ENCODE data around the gene P2RY8.
"Not testable (repeated sequence)": the region's sequence is repeated elsewhere in the genome, so short reads cannot be mapped to it uniquely, and the experiment has no call there.

The P2RY8 gene

DNA sequence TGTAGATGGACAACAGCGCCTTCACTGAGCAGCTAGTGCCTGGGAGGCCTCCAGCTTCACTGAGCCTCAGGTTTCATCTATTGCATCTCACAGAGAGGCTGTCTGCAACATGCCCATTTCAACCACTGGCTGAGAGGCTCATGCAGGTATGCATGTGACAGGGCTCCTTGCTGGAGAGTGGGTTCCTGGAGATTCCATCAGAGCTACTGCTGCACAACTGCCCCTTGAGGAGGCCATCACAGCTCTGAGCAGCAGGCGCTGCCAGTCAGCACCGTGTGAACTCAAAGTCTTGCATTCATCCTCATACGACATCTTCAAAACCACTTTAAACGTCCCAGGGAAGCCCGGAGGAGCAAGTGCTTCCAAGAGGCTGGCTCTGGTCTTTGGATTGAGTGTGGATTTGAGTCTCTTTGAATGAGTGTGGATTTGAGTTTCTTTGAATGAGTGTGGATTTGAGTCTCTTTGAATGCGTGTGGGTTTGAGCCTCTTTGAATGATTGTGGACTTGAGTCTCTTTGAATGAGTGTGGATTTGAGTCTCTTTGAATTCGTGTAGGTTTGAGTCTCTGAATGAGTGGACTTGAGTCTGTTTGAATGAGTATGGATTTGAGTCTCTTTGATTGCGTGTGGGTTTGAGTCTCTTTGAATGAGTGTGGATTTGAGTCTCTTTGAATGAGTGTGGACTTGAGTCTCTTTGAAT is 8.7 kb downstream of the P2RY8 start:
- Histone ChIP-seq H3K36me3 (ENCODE audit: control insufficient read depth, insufficient read depth, low read length) (no peaks in the 10 kb centered on the region), H3K27me3 (ENCODE audit: control insufficient read depth, insufficient read depth, low read length) (peaks cover 23% of the 10 kb centered on the region), H3K9ac (ENCODE audit: low read length) (no peak overlapping the region), H3K4me1 (ENCODE audit: control insufficient read depth, insufficient read depth, low read length) (no peaks in the 10 kb centered on the region), H3K27ac (ENCODE audit: low read depth, low read length) (no peak overlapping the region), H3K9me3 (ENCODE audit: control insufficient read depth, insufficient read depth, low read depth, low read length) (no peaks in the 10 kb centered on the region), H3K4me3 (ENCODE audit: low read depth, low read length) (no peak overlapping the region)

DNA sequence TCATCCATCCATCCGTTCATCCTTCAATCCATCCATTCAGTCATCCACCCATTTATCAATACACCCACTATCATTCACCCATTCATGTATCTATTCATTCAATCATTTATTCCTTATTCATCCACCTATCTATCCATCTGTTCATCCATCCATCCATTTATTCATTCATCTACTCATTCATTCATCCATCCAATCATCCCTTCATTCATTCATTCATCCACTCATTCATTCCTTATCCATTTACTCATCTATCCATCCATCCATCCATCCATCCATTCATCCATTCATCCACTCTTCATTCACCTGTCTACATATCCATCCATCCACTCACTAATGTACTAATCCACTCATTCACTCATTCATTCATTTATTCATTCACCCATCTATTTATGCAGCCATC is 9.5 kb downstream of the P2RY8 start:
- Histone ChIP-seq H3K27ac (ENCODE audit: low read depth, low read length) (no peak overlapping the region), H3K9me3 (ENCODE audit: control insufficient read depth, insufficient read depth, low read depth, low read length) (no peaks in the 10 kb centered on the region), H3K9ac (ENCODE audit: low read length) (no peak overlapping the region), H3K4me3 (ENCODE audit: low read depth, low read length) (no peak overlapping the region), H3K4me1 (ENCODE audit: control insufficient read depth, insufficient read depth, low read length) (no peaks in the 10 kb centered on the region), H3K36me3 (ENCODE audit: control insufficient read depth, insufficient read depth, low read length) (no peaks in the 10 kb centered on the region), H3K27me3 (ENCODE audit: control insufficient read depth, insufficient read depth, low read length) (peaks cover 23% of the 10 kb centered on the region)

DNA sequence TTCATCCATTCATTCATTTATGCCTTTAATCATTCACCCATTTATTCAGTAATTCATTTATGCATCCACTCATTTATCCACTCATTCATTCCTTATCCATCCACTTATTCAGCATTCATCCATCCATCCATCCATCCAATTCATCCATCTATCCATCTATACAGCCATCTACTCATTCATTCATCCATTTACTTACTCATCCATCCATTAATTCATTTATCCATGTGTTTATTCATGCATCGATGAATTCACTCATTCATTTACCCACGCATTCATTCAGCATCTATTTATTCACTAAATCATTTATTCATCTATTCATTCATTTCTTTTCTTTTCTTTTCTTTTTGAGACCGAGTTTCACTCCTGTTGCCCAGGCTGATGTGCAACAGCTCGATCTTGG is 10.4 kb downstream of the P2RY8 start:
- Histone ChIP-seq H3K27me3 (ENCODE audit: control insufficient read depth, insufficient read depth, low read length) (peaks cover 21% of the 10 kb centered on the region), H3K9ac (ENCODE audit: low read length) (no peak overlapping the region), H3K27ac (ENCODE audit: low read depth, low read length) (no peak overlapping the region), H3K9me3 (ENCODE audit: control insufficient read depth, insufficient read depth, low read depth, low read length) (no peaks in the 10 kb centered on the region), H3K4me3 (ENCODE audit: low read depth, low read length) (no peak overlapping the region), H3K36me3 (ENCODE audit: control insufficient read depth, insufficient read depth, low read length) (no peaks in the 10 kb centered on the region), H3K4me1 (ENCODE audit: control insufficient read depth, insufficient read depth, low read length) (no peaks in the 10 kb centered on the region)

DNA sequence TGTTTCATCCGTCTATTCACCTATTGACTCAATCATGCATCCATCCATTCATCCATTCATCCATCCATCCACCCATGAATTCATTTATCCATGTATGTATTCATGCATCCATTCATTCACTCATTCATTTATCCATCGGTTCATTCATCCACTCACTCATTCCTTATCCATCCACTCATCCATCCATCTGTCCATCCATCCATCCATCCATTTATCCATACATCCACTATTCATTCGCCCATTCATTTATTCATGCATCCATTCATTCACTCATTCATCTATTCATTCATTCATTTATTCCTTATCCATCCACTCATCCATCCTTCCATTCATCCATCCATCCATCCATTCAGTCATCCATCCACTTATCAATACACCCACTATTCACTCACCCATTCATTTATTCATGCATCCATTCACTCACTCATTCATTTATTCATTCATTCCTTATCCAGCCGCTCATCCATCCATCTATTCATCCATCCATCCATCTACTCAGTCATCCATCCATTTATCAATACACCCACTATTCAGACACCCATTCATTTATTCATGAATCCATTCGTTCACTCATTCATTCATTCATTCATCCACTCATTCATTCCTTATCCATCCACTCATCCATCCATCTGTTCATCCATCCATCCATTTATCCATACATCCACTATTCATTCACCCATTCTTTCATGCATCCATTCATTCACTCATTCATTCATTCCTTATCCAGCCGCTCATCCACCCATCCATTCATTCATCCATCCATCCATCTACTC is 11.2 kb downstream of the P2RY8 start:
- Histone ChIP-seq H3K36me3 (ENCODE audit: control insufficient read depth, insufficient read depth, low read length) (no peaks in the 10 kb centered on the region), H3K4me3 (ENCODE audit: low read depth, low read length) (no peak overlapping the region), H3K27ac (ENCODE audit: low read depth, low read length) (no peak overlapping the region), H3K9ac (ENCODE audit: low read length) (no peak overlapping the region), H3K27me3 (ENCODE audit: control insufficient read depth, insufficient read depth, low read length) (peaks cover 17% of the 10 kb centered on the region), H3K9me3 (ENCODE audit: control insufficient read depth, insufficient read depth, low read depth, low read length) (no peaks in the 10 kb centered on the region), H3K4me1 (ENCODE audit: control insufficient read depth, insufficient read depth, low read length) (peaks cover 4% of the 10 kb centered on the region; the same call in 1 of the 2 replicates)

DNA sequence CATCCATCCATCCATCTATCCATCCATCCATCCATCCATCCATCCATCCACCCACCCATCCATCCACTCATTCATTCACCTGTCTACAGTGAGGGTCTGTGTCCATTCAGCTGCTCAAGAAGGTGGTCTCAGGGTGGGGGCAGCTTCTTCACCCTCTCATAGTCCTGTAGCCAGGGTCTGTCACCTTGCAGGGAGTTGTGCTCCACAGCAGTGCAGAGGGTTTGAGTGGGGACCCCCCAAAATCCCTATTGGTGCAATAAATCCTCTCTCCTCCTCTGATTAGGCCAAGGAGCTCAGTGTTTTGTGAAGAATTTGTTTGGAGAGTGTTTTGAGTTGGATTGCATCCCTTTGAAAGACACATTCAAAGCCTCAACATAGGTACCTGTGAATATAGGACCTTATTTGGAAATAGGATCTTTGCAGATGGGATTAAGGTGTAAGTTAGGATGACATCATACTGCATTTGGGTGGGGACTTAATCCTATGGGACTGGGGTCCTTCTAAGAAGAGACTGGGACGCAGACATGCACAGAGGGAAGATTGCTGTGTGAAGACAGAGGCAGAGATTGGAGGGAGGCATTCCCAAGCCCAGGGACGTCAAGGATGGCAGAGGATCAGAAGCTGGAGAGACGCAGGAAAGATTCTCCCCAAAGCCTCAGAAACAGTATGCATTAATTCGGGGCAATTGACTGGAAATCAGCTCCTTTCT is 12.0 kb downstream of the P2RY8 start:
- Histone ChIP-seq H3K4me3 (ENCODE audit: low read depth, low read length) (no peak overlapping the region), H3K4me1 (ENCODE audit: control insufficient read depth, insufficient read depth, low read length) (peaks cover 4% of the 10 kb centered on the region; the same call in 1 of the 2 replicates), H3K36me3 (ENCODE audit: control insufficient read depth, insufficient read depth, low read length) (no peaks in the 10 kb centered on the region), H3K27ac (ENCODE audit: low read depth, low read length) (no peak overlapping the region), H3K27me3 (ENCODE audit: control insufficient read depth, insufficient read depth, low read length) (peaks cover 17% of the 10 kb centered on the region), H3K9ac (ENCODE audit: low read length) (no peak overlapping the region), H3K9me3 (ENCODE audit: control insufficient read depth, insufficient read depth, low read depth, low read length) (no peaks in the 10 kb centered on the region)

DNA sequence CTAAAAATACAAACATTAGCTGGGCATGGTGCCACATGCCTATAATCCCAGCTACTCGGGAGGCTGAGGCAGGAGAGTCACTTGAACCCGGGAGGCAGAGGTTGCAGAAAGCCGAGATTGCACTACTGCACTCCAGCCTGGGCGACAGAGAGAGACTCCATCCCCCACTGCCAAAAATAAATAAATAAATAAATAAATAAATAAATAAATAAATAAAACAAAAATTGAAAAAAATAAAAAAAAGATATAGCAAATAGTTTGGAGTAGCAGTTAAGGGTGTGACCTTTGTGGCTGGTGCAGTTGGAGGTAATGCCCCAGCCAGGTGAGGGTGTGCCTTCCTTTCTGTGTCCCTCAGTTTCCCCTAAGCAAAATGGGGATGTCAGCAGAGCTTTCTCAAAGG is 14.1 kb downstream of the P2RY8 start:
- H3K36me3 ChIP-seq (ENCODE audit: control insufficient read depth, insufficient read depth, low read length); H3K27ac ChIP-seq (ENCODE audit: low read depth, low read length); H3K9ac ChIP-seq (ENCODE audit: low read length); H3K9me3 ChIP-seq (ENCODE audit: control insufficient read depth, insufficient read depth, low read depth, low read length); H3K4me3 ChIP-seq (ENCODE audit: low read depth, low read length); H3K4me1 ChIP-seq (ENCODE audit: control insufficient read depth, insufficient read depth, low read length); H3K27me3 ChIP-seq (ENCODE audit: control insufficient read depth, insufficient read depth, low read length): not testable (repeated sequence)

DNA sequence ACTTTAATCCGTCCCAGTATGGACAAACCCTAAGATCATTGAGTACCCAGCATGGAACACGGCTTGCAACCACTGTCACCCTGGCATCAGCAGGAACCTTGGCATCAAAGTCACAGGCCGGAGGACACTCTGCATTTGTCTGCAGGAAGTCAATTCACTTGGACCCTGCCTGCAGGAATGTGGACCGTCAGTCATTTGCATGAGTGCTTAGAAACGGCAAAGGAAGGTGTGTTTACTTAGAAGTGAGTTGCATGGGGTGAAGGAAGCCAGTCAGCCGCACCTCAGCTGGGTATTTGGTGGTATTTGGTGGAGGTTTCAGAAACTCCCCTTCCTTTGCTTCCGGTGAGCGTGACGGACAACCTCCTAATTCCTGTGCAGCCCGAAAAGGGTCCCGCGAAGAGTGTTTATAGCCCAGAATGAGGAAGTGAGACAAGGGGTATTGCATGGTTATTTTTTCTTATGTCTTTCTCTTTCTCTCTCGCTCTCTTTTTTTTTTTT is 15.5 kb downstream of the P2RY8 start:
- Histone ChIP-seq H3K36me3 (ENCODE audit: control insufficient read depth, insufficient read depth, low read length) (no peaks in the 10 kb centered on the region), H3K4me3 (ENCODE audit: low read depth, low read length) (no peak overlapping the region), H3K9ac (ENCODE audit: low read length) (no peak overlapping the region), H3K27ac (ENCODE audit: low read depth, low read length) (no peak overlapping the region), H3K27me3 (ENCODE audit: control insufficient read depth, insufficient read depth, low read length) (no peaks in the 10 kb centered on the region), H3K4me1 (ENCODE audit: control insufficient read depth, insufficient read depth, low read length) (peaks cover 4% of the 10 kb centered on the region; the same call in 1 of the 2 replicates), H3K9me3 (ENCODE audit: control insufficient read depth, insufficient read depth, low read depth, low read length) (no peaks in the 10 kb centered on the region)

DNA sequence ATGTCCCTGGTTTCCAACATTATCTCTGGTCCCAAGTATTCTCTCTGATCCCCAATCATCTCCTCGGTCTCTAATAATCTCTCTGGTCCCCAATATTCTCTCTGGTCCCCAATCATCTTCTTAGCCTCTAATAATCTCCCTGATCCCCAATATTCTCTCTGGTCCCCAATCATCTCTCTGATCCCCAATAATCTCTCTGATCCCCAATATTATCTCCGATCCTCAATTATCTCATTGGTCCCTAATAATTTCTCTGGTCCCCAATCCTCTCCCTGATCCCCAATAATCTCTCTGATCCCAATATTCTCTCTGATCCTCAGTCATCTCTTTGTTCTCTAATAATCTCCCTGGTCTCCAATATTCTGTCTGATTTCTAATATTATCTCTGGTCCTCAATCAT is 16.6 kb downstream of the P2RY8 start:
- Histone ChIP-seq H3K36me3 (ENCODE audit: control insufficient read depth, insufficient read depth, low read length) (no peaks in the 10 kb centered on the region), H3K27me3 (ENCODE audit: control insufficient read depth, insufficient read depth, low read length) (no peaks in the 10 kb centered on the region), H3K4me3 (ENCODE audit: low read depth, low read length) (no peak overlapping the region), H3K27ac (ENCODE audit: low read depth, low read length) (no peak overlapping the region), H3K9ac (ENCODE audit: low read length) (no peak overlapping the region), H3K9me3 (ENCODE audit: control insufficient read depth, insufficient read depth, low read depth, low read length) (no peaks in the 10 kb centered on the region), H3K4me1 (ENCODE audit: control insufficient read depth, insufficient read depth, low read length) (peaks cover 4% of the 10 kb centered on the region; the same call in 1 of the 2 replicates)

DNA sequence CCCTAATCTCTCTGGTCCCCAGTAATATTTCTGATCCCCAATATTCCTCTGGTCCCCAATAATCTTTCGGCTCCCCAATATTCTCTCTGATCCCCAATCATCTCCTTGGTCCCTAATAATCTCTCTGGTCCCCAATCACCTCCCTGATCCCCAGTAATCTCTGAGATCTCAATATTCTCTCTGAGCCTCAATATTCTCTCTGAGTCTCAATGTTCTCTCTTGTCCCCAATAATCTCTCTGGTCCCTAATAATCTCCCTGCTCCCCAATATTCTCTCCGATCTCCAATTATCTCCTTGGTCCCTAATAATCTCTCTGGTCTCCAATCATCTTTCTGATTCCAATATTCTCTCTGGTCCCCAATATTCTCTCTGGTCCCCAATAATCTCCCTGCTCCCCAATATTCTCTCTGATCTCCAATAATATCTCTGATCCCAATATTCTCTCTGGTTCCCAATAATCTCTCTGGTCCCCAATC is 17.9 kb downstream of the P2RY8 start:
- Histone ChIP-seq H3K27me3 (ENCODE audit: control insufficient read depth, insufficient read depth, low read length) (peaks cover 1% of the 10 kb centered on the region; the same call in 1 of the 2 replicates), H3K27ac (ENCODE audit: low read depth, low read length) (no peak overlapping the region), H3K9me3 (ENCODE audit: control insufficient read depth, insufficient read depth, low read depth, low read length) (no peaks in the 10 kb centered on the region), H3K9ac (ENCODE audit: low read length) (no peak overlapping the region), H3K4me3 (ENCODE audit: low read depth, low read length) (no peak overlapping the region), H3K4me1 (ENCODE audit: control insufficient read depth, insufficient read depth, low read length) (peaks cover 4% of the 10 kb centered on the region; the same call in 1 of the 2 replicates), H3K36me3 (ENCODE audit: control insufficient read depth, insufficient read depth, low read length) (no peaks in the 10 kb centered on the region)

DNA sequence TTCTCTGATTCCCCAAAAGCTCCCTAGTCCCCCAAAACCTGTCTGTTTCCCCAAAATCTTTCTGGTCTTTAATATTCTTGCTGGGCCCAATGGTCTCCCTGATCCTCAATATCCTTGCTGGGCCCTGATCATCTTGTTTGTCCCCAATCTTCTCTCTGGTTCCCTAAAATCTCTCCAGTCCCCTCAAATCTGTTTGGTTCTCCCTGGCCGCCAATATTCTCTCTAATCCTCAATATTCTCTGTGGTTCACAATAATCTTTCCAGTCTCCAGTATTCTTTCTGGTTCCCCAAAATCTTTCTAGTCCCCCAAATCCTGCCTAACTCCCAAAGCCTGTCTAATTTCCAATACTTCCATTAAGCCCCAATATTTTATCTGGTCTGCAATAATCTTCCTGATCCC is 18.5 kb downstream of the P2RY8 start:
- no peaks in the 10 kb centered on the region for H3K36me3 ChIP-seq (ENCODE audit: control insufficient read depth, insufficient read depth, low read length)

More for the DNA sequence above, 18.5 kb downstream of the P2RY8 start:
- H3K4me3 ChIP-seq (ENCODE audit: low read depth, low read length), result no peak overlapping the region
- H3K9me3 ChIP-seq (ENCODE audit: control insufficient read depth, insufficient read depth, low read depth, low read length), result no peaks in the 10 kb centered on the region
- H3K27ac ChIP-seq (ENCODE audit: low read depth, low read length), result no peak overlapping the region
- no peak overlapping the region for H3K9ac ChIP-seq (ENCODE audit: low read length)
- peaks cover 4% of the 10 kb centered on the region; the same call in 1 of the 2 replicates for H3K4me1 ChIP-seq (ENCODE audit: control insufficient read depth, insufficient read depth, low read length)
- H3K27me3 ChIP-seq (ENCODE audit: control insufficient read depth, insufficient read depth, low read length), result peaks cover 6% of the 10 kb centered on the region; the same call in 1 of the 2 replicates
